ENCODE measurements around the gene DENND4C. TPM values are rescaled to one million over a fixed set of nuclear protein-coding genes. Genes with fewer than 3 reads are reported as not detected.
A peak's percentile ranks its signal among the peaks of the same experiment; 100 is the strongest.

Gene DENND4C
- total and polyA plus RNA-seq, 2 of the 4 experiments (the other 2 are of a cell fraction): 9.0 to 32.6 TPM

- H3K79me1 ChIP-seq (ENCODE audit: low read depth in 1 of 2, low read length in 2 of 2): no peaks in the 10 kb centered on the region
- H2BK5ac ChIP-seq (ENCODE audit: low read depth, low read length, poor library complexity, severe bottlenecking): peak overlapping the region; percentile 86
- peak overlapping the region; percentile 70 for H3K18ac ChIP-seq (ENCODE audit: low read depth, low read length)
- dilution Hi-C loops (cut with HindIII; ENCODE audit: low sequenced_read_pairs, unreplicated experiment): no loop called here
- WGBS, 2 experiments (ENCODE audit: extremely low coverage in 2 of 2, insufficient read length in 1 of 2): no CpG with 5 or more reads among the region's 7 CpGs
- POLR2A ChIA-PET (ENCODE audit: unreplicated experiment): no interaction called here
- CTCF ChIA-PET: interaction anchor here (0.6 to 1.3 kb wide), 4 partner anchors 20 to 135 kb away, joined by 3 to 7 read pairs (median 6); partner anchors contain the start of gene RRAGA
- H3K9me3 ChIP-seq (ENCODE audit: control insufficient read depth, insufficient read depth, low read length): no peaks in the 10 kb centered on the region
- H2BK20ac ChIP-seq (ENCODE audit: low read depth, low read length): peak overlapping the region; percentile 30
- peak overlapping the region; percentile 54 for H4K91ac ChIP-seq (ENCODE audit: insufficient read depth, low read depth, low read length)
- no peaks in the 10 kb centered on the region for H3K27me3 ChIP-seq (ENCODE audit: control insufficient read depth, insufficient read depth, low read length)
- peak overlapping the region; percentile 97 for H3K27ac ChIP-seq (ENCODE audit: insufficient read depth, low read length)
- H3K9ac ChIP-seq (ENCODE audit: low read depth, low read length): peak overlapping the region; percentile 85
- peak overlapping the region; percentile 5 for H3K23ac ChIP-seq (ENCODE audit: low read depth, low read length)
- ATAC-seq (ENCODE audit: low read depth) (peak; percentile 96), DNase-seq (peak; percentile 90)
- TF ChIP-seq FOS (IDR thresholded peaks at IDR 0.05; ENCODE audit: low read depth, low read length): peak; percentile 84
- no peak for TF ChIP-seq POLR2A (IDR thresholded peaks at IDR 0.05; ENCODE audit: low read depth, low read length)
- 0 out of 2 replicates have a peak, but pooled peaks have one; percentile 52 for TF ChIP-seq MAZ (IDR thresholded peaks at IDR 0.05; ENCODE audit: borderline replicate concordance, low read depth, low read length)
- TF ChIP-seq MXI1 (IDR thresholded peaks at IDR 0.05; ENCODE audit: borderline replicate concordance, low read depth, low read length): 0 out of 2 replicates have a peak, but pooled peaks have one; percentile 28
- TF ChIP-seq USF2 (IDR thresholded peaks at IDR 0.05; ENCODE audit: low read depth, low read length): peak; percentile 53; the same call in 1 of the 2 replicates
- TF ChIP-seq ELK1 (IDR thresholded peaks at IDR 0.05; ENCODE audit: borderline replicate concordance, low read depth, low read length): no peak
- peak; percentile 46; the same call in 1 of the 2 replicates for TF ChIP-seq BHLHE40 (IDR thresholded peaks at IDR 0.05; ENCODE audit: low read depth, low read length)
- no peak overlapping the region; the same call in 1 of the 2 replicates for H3K4me3 ChIP-seq (ENCODE audit: insufficient read depth, low read depth, low read length)
- H4K5ac ChIP-seq (ENCODE audit: low read depth, low read length): peak overlapping the region; percentile 39
- H3K56ac ChIP-seq (ENCODE audit: extremely low read depth, insufficient read depth, low read length): peak overlapping the region; percentile 84; the same call in 1 of the 2 replicates
- no peaks in the 10 kb centered on the region for H3K36me3 ChIP-seq (ENCODE audit: control insufficient read depth, insufficient read depth, low read length)
- peaks cover 13% of the 10 kb centered on the region for H3K4me1 ChIP-seq (ENCODE audit: control insufficient read depth, insufficient read depth, low read length)
- H3K9me1 ChIP-seq (ENCODE audit: insufficient read depth, low read length): peaks cover 3% of the 10 kb centered on the region; the same call in 1 of the 2 replicates
- peak overlapping the region; percentile 67 for H3K4me2 ChIP-seq (ENCODE audit: low read depth, low read length)
- H3K14ac ChIP-seq (replicated peaks; ENCODE audit: low read depth, low read length): peak overlapping the region; percentile 41
- H2AFZ ChIP-seq (replicated peaks; ENCODE audit: low read length, poor library complexity): peak overlapping the region; percentile 43
- H4K20me1 ChIP-seq (ENCODE audit: insufficient read depth, low read length): no peaks in the 10 kb centered on the region
- in situ Hi-C loops (cut with MboI; ENCODE audit: low sequenced_read_pairs): no loop called here
- H2AK5ac ChIP-seq (ENCODE audit: low read depth, low read length): no peak overlapping the region
- H2BK15ac ChIP-seq (ENCODE audit: low read depth, low read length): peak overlapping the region; percentile 27; the same call in 1 of the 3 replicates
- peak overlapping the region; percentile 49 for H2BK120ac ChIP-seq (ENCODE audit: low read depth, low read length)
- no TSS peak for BruUV-seq (replicated peaks)
- H3K4ac ChIP-seq (ENCODE audit: low read depth, low read length): peak overlapping the region; percentile 57
- no peak overlapping the region for H2AK9ac ChIP-seq (replicated peaks; ENCODE audit: low read depth, low read length, poor library complexity)
- H4K8ac ChIP-seq (ENCODE audit: low read depth in 2 of 2, low read length in 2 of 2): peak overlapping the region; percentile 84 to 90
- intact Hi-C loops (cut with micrococcal nuclease): loop anchor here (1.0 to 5.0 kb wide), 2 partner anchors 46 to 198 kb away; partner anchors contain the start of genes DENND4C and RPS6
These were observed 46.2 kb upstream of the DENND4C start for GRCh38 chr9:19184144-19184917.

All from IMR-90 (cell line).